GM21423 (cell line): ENCODE data around the gene ACAA2.
"Not testable (repeated sequence)": the region's sequence is repeated elsewhere in the genome, so short reads cannot be mapped to it uniquely, and the experiment has no call there.

Source experiments
- ATAC-seq: cut with Tn5 transposase; IDR thresholded peaks from one replicate; pipeline ENCODE4 v1.9.1; 2021; ENCODE audit warnings: mild to moderate bottlenecking, moderate library complexity; ENCODE audit not compliant: unreplicated experiment

Gene ACAA2

DNA sequence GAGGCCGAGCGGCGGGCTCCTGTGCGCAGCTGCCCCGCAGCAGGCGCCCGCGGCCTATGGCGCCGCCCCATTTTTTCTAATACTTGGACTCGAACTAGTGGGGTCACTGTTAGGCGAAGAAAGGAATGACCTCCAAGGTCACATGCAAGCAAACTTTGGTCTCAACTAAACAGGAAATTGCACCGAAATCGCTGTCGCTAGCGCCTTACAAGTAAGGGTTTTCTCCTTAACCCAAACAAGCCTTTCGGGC lies 339 bp downstream of the ACAA2 start:
- ATAC-seq, result peak; percentile 21

DNA sequence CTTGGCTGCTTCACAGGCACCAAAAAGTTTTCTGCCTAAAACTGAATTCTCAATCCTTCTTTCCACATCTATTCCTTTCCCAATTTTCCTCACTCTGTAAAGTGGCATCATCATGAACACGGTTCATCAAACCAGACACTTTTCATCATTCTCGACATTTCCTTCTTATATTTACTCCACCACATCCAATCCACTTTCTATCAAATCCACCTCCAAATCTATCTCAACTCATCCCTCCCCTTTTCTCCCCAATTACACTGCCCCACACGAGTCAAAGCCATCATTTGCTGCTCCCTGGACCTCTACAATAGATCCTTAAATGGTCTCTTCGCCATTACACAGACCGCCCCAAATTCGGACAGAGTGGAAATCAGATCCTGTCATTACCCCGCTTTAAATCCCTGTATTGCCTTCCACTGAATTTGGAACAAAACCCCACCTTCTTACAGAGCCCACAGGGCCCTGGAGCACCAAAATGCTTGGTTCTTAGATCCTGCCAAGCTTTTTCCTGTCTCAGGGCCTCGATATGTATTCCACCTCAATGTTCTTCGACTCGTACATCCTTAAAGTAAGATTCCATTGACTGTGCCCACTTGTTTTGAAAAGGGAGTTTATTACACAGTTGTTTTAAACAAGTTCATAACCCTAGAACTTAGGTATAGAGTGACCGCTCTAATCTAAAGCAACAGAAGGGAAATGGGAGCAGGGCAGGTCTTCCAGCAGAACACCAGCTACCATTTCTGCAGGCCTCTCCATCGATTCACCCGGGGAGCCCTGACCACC lies 856 bp downstream of the ACAA2 start:
- no peak for ATAC-seq

DNA sequence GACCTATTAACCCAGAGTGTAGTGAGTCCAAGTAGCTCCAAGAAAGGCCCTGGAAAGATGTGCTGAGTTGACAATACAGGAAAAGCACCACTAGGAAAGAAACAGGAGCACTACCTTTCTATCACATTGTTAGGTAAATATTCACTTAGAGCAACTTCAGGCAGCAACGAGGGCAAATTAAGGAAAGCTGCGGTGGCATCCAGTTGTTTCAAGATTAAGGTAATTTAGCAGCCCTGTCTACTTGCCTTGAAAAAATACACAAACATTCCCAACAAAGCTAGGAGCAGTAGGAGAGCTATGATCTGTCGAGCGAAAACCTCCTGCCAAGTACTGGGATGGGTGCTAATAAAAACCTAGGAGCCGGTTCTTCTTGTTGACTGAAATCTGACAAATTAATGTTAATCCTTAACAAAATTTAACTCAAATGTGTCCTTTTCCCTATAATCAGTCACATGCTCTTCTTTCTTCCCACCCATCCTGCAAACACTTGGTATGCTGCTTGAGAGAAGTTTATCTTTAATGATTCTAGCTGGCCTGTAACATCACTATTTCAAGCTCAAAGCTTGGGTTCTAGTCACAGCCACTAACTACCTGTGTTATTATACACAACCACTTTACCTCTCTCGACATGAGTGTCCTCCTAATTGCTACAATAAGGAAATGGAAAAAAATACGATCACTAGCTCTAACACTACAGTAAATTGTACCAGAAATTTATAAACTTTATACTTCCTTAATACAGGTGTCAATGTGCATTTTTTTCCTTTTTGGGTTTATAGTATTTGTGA lies 2.0 kb downstream of the ACAA2 start:
- no peak for ATAC-seq

DNA sequence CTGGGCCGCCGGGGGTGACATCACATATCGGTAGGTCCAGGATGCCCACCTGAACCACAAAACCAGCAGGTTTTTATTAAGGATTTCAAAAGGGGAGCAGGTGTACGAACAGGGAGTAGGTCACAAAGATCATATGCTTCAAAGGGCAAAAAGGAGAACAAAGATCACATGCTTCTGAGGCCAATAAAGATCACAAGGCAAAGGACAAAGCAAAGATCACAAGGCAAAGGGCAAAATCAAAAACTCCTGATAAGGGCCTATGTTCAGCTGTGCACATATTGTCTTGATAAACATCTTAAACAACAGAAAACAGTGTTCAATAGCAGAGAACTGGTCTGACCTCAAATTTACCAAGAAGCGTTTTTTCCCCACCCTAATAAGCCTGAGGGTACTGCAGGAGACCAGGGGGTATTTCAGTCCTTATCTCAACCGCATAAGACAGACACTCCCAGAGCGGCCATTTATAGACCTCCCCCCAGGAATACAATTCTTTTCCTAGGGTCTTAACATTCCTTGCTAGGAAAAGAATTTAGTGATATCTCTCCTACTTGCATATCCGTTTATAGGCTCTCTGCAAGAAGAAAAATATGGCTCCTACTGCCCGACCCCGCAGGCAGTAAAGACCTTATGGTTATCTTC lies 4.7 kb downstream of the ACAA2 start:
- ATAC-seq, result not testable (repeated sequence)

DNA sequence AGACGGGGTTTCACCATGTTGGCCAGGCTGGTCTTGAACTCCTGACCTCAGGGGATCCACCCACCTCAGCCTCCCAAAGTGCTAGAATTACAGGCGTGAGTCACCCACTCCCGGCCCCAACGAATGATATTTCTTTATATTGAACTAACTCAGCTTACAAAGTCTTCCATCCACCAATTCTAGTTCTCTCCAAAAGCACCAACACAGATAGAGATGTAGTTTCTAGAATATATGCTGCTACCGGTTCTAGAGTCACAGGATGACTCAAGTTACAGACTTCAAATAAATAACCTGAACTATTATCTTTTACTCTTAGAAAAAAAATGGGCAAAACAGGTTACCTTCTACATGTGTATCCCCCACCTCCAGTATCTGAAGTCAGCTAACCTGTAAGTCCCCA lies 9.2 kb downstream of the ACAA2 start:
- no peak for ATAC-seq

DNA sequence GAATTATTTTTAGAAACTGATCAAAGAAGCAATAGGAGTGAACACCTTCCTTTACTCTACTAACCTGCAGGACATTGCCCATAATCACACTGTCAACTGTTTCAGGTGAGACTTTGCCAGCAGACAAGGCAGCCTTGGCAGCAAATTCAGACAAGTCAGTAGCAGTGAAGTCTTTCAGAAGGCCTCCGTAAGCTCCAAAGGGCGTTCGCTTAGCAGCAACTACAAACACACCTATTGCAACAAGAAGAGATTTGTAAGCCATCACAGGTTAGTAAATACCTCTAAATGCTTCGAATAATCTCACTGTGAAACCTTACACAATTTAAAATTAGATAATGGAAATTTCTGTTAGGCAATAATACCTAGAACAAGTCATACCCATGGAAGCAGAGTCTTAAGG lies 10.7 kb downstream of the ACAA2 start:
- no peak for ATAC-seq

DNA sequence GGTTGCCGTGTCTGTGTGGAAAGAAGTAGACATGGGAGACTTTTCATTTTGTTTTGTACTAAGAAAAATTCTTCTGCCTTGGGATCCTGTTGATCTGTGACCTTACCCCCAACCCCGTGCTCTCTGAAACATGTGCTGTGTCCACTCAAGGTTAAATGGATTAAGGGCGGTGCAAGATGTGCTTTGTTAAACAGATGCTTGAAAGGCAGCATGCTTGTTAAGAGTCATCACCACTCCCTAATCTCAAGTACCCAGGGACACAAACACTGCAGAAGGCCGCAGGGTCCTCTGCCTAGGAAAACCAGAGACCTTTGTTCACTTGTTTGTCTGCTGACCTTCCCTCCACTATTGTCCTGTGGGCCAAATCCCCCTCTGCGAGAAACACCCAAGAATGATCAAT lies 12.8 kb downstream of the ACAA2 start:
- ATAC-seq, result not testable (repeated sequence)

DNA sequence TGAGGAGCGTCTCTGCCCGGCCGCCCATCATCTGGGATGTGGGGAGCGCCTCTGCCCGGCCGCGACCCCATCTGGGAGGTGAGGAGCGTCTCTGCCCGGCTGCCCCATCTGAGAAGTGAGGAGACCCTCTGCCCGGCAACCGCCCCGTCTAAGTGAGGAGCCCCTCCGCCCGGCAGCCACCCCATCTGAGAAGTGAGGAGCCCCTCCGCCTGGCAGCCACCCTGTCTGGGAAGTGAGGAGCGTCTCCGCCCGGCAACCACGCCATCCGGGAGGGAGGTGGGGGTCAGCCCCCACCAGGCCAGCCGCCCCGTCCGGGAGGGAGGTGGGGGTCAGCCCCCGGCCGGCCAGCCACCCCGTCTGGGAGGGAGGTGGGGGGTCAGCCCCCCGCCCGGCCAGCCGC lies 13.5 kb downstream of the ACAA2 start:
- ATAC-seq, result not testable (repeated sequence)

DNA sequence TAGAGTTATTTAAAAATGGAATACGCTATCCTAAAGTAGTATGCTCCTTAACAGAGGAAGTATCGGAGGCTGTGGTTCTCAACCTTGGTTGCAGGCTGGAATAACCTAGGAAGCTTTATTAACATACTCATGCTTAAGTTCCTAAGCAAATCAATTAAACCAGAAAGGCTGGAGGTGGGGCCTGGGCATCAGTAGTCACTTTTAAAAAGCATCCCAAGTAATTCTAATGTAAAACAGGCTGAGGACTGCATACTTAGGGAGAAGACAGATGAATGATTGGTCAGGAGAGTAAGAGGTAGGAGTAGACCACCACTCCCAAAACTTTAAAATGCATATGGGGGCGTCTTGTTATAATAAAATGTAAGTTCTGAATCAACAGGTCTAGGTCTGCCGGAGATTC lies 15.3 kb downstream of the ACAA2 start:
- ATAC-seq, result no peak

DNA sequence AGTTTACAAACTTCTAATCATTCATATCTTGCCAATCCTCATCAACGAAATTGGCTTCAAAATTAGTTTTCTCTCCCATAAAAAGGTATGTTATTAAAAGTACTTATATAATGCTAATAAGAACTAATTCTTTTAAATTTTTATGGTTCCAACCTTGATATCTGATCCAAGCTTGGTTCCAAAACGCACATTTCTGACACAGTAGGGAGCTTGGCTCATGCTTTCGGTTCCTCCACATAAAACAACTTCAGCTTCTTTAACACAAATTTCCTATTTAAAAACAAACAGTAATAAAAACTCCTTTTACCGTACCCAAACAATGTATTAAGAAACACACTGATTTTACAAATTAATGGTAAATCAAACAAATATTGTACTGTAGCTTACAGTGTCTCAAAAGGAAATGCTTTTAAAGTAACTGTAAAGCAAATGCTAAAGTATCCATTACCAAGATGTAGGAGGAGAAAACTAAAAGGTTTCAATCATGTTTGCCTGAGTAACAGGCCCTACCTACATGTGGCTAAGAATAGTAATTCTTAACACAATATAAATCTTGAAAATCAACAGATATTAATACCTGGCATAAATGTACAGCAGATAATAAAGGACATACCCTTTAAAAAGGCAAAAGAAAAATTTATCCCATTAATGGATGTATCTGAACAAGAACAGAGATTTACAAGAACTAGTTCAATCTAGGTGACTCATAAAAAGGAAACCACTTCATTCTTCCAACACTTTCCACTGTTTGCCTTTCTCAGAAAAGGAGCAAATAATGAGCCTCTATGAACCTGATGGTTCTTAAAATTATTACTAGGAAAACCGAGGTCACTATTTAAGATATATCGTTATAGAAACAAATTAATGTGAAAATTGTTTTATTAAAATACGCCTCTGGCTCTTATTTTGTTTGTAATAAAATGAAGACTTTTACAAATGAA lies 17.5 kb downstream of the ACAA2 start:
- no peak for ATAC-seq

DNA sequence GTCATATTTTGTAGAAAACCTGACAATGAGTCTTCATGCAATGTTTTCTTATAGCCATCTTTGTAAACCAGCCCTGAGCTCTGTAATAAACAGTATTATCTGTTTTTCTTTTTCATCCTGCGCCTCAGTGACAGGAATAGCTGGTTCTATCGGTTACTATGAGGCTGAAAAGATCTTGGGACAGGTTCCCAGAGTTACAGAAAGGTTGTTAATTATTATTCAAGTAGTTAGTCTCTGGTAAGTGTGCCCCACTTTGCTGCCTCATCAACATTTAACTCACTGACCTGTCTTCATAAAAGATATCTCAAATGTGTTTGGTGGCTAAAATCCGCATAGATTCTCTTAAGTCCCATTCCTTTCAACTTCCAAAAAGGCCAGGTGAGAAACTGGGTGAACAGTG lies 18.6 kb downstream of the ACAA2 start:
- ATAC-seq, result no peak

DNA sequence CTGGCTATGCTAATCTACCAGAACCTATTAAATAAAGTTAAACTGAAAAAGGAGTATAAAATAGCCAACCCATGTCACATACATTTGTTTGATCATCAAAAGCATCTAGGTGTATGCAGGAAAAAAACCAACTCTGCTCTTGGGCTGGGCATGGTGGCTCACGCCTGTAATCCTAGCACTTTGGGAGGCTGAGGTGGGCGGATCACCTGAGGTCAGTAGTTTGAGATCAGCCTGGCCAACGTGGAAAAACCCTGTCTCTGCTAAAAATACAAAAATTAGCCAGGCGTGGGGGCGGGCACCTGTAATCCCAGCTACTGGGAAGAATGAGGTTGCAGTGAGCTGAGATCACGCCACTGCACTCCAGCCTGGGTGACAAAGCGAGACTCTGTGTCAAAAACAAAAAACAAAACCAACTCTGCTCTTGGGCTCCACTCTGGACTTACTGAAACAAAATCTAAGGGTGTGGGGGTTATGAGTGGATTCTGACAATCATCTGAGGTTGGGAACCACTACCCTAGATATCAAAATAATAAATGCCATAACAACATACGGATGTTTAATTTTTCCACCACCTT lies 23.7 kb downstream of the ACAA2 start:
- ATAC-seq, result not testable (repeated sequence)

DNA sequence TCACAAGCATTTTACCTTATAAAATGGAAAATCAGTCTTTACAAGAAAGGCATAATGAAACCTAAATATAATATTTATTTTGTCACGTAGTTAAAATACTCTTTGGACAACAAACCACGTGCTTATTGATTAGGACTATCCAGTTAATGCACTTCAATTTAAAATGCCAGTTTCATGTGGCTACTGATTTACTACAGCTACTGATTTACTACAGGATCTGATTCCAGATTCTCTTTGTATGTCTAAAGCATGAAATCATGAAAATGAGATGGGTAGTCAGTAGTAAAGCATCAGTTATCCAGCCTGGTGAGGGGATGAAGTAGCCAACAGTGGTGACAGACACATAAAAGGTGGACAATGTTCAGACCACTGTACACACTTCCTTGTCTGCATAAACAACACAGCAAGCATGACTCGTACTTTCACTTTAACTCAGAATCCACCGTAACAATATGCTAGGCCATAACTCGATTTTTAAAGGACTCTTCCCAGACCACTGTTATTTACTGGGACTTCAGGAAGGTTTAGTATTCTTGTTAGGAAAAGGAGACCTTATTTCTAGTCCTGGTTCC lies 24.9 kb downstream of the ACAA2 start:
- peak; percentile 73 for ATAC-seq

DNA sequence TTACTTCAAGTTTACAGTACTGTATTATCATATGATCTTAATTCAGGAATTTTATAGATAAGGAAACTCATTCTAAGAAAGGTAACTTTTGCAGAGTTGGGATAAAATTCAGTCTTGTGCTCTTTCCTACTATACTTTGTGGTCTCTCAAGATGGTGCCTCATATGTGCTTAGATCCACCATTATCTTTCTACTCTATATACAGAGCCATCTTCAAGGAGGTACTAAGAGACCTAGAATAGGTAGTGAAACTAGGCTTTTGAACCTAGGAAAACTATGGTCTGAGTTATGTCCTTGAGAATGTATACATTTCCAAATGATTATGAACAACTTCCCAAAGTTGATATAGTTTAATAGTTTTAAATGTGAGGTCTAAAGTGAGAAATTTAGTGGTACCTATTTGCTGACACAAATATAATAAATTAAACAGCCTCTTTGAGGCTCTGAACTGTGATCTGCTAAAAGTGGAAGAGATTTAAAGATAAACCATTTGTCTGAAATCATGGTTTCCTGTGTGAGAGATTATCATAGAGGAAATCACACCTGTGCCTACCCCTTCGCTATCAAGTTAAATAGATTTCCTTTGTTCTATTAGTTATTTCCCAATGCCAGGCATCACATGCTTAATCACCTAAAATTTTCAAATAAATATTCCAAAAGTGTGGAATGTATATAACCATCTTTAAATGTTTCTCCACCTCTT lies 27.2 kb downstream of the ACAA2 start:
- no peak for ATAC-seq

DNA sequence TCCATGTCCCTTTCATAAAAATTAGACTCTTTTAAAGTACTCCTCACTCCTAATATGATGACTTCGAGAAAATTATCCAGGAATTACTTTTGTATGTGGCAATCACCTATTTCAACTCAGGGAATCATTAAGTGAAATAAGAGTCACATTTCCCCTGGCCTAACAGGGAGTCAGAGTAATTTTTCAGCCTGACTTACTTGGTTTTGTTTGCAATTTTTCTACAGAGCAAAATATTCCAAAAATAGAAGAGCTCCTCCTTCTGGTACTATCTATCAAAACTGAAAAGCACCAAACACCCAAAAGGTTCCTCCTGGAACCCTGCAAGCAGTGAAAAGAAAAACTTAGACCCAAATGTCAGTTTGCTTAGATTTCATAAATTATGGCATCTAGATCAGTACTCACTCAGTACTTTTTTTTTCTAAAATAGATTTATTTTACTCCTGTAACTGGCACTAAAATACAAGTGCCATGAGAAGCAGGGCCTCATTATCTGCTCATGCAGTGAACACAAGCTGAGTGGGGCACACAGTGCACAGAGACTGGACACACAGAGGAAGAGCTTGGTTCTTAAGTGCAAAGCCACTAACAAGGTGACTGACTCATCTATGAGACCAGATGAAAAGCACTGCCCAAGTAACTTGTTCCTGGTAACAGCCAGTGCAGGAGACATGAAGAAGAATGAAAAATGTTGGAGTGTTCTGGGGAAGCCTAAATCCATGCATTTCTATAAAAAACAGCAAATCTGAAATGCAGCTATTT lies 28.7 kb downstream of the ACAA2 start:
- no peak for ATAC-seq

DNA sequence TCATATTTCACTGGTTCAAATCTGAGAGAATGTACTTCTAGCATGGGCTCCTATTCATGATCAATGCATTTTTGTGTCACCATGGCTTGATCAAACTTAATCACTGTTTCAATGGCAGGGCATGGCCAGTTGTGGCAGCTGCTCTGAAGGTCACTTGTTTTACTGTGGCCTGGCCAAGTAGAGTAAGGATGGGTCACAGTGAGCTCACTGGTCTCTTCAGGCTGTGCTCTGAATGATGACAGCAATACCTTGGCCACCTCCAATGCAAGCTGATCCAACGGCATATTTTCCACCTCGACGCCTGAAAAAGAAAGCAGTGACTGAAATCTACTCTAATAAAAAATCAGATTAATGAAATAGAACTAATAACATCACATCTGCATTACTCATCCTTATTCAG lies 29.7 kb downstream of the ACAA2 start:
- ATAC-seq, result not testable (repeated sequence)

DNA sequence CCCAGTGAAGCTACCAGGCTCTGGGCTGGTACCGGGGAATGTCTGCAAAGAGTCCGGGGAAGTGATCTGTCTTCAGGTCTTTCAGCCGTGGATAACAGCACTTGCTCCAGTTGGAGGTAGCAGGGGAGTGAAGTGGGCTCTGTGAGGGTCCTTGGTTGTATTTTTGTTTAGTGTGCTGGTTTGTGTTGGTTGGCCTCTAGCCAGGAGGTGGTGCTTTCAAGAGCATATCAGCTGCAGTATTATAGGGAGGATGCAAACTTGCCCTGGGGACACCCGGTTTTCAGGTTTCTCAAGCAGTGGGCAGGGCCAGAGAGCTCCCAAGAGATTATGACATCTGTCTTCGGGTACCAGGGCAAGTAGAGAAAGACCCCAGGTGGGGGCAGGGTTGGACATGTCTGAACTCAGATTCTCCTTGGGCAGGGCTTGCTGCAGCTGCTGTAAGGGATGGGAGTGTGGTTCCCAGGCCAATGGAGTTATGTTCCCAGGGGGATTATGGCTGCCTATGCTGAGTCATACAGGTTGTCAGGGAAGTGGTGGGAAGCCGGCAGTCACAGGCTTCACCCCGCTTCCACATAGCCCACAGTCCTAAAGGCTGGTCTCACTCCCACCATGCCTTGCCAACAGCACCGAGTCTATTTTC lies 34.4 kb downstream of the ACAA2 start:
- ATAC-seq, result no peak

DNA sequence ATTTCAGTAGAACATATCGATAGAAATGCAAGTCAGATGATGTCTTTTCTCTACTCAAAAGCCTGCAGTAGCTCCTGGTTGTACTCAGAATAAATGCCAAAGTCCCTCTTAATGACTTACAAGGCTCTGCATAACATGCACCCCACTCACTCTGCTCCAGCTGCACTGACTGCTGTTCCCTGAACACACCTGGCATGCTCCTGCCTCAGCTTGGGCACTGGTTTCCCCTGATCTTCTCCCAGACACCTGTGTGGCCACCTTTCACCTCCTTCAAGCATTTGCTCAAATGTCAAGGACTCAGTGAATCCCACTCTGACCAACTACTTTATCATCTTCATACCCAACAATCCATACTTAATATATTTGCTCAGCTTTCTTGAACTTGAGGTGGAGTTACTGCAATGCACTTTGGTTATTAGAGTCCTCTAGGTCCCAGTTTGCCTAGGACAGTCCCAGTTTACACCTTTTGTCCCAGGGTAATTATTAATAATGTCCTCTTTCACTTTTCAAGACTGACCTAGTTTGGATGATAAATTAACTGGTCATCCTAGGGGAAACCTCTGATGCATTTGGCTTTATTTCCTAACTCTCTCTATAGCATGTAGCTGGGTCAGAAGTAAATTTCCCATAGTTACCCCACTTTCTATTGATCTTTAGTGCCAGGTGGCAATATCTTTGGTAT lies 44.1 kb downstream of the ACAA2 start:
- ATAC-seq, result no peak
